ENCODE results near the gene ABCA4.

Gene ABCA4

DNA sequence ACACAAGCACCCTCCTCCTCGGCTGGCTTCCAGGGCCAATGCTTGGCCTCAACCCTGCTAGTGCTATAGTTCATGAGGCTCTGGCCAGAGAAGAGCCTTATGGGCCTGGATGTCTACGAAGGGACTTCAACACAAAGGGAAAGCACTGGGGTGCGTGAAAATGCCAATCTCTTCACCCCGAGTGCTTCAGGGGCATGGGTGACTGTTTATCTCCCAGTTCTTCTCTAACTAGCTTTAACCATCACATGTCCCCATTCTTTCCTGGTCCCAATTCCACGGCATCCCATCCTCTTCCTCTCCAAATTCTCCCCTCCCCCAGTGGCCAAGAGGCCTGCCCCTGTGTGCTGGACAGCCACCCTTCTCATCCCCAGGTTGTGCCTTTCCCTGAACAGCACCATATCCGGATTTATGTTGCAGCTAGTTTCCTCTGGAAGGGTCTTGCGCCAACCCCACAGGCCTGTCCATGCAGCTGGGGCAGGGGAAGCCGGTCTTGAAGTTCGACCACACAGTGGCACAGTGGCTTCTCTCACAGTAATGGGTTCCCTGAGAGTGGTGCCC is 16.7 kb downstream of the ABCA4 start:
- DNase-seq: no peak

DNA sequence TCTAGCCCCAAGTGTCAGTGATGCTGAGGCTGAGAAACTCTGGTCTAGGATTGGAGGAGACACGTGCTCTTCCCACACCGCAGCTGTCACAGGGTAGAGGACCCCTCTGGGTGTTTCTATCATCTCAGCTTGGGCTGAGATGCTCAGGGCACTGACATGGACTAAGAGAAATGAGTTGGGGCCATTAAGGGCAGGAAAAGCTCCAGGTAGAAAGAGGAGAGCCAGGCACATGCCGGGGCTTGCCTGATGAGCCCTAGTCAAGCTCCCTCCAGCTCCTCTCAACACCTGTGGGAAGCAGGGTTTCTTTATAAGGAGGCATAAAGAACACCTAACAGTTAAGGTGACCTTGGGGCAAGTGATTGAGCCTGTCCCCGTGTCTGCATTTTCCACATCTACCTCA is 17.3 kb downstream of the ABCA4 start:
- DNase-seq: no peak

DNA sequence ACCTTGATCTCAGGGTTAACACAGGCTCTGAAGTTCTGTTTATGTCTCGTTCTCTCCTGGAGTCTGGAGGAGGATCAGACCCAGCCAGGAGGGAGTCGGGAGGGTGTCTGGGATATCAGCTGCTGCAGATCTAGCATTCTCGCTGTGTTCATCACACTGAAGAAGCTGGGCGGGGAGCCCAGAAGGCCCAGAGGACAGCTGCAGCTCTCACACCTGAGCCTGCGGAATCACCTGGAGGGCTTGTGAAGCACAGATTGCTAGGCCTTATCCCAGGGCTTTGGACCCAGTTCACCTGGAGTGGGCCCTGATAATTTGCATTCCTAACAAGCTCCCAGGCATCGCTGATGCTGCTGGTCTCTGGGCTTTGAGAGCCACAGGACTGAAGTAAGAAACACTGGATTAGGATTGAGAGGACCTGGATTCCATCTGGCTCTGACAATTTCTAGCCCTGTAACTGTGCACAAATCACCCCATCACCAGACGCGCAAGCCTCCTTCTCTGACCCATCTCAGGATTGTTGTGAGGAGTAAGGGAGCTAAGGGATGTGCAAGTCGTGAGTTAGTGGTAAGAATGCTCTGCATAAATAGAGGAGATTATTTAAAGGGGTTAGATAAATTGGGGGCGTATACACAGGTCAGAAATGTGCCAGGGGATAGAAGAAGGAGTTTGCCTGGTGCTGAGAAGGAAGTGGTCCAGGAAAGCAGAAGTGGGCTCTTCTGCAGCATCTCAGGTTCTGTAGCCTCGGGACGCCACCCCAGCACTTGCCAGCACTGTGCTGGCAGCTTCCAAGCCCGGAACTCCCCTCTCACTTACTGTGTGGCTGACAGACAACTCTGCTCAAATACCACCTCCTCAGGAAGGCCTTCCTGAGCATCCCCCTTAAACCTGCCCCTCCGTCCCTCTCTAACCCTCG is 19.1 kb downstream of the ABCA4 start:
- no peak for DNase-seq

DNA sequence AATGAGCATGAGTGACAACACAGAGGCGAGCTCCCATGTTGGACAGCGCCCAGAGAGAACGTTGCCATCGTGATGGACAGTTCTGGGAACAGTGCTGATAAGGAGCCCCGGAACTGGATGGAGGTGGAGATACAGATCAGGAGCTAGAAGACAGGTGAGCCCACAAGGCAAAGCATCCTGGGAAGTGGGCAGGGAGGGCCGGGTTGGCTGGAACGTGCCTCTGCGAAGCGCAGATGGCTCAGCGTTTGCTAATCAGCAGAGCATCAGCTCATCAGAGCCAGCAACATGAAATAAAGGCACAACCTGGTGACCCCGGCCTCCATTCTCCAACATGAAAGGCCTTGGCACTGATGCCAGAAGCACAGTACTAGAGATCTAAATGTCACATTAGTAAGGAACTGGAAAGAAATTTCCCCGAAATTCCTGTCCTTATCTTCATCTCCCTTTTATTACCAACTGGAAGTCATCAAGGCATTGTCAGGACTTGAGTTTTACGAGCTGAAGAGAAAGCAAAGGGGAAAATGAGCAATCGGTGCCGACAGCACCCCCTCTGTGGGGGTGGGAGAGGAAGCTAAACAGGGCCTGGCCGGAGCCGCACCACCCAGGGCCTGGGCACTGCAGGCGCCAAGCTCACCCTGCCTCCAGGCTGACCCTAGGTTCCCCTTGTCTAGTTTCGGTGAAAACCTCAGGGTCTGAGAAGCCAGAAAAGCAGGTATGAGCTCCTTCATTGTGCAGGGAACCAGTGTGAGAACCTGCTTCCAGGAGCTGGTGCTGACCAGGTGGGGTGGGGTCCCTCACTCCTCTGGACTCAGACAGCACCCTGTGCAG is 19.9 kb downstream of the ABCA4 start:
- no peak for DNase-seq

DNA sequence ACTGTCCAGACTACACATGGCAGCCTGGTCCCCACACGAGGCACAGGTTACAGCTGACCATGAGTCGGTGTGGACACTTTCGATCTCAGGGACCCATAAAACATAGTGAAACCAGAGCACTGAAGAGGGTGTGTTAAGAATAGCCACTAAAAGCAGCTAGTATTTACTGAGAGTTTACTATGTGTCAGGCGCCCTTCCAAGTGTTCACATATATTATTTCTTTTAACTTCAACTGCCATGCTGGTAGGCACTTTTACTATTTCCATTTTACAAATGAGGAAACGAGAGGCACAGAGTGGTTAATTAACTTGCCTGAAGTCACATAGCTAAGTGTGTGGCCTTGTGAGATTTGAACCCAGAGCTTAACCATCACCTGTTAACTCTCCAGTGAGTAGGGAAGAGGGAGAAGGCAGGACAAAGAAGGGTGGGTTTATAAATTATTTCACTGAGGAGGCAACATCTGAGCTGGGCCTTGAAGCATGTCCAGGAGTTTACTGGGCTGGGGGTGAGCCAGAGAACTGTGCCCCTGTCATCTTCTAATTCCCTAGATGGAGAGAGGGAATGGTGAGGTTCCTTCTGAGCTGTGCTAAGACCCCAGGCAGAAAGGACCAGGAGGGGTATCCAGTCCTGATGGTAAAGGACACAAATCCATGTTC is 20.7 kb downstream of the ABCA4 start:
- no peak for DNase-seq

DNA sequence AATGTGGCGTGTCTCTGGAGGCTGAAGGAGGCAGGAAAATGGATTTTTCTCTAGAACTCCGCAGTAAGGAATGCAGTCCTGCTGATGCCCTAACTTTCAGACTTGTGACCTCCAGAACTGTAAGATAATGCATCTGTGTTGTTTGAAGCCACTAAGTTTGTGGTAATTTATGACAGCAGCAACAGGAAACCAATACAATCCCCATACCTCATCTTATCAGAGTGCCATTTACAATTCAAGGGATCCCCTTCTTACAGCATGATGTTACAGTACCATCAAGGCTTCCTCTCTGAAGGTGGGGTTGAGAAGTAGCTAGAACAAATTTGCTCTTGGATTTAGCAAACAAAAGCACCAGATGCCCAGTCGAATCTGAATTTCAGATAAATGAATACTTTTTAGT is 21.6 kb downstream of the ABCA4 start:
- DNase-seq: no peak

DNA sequence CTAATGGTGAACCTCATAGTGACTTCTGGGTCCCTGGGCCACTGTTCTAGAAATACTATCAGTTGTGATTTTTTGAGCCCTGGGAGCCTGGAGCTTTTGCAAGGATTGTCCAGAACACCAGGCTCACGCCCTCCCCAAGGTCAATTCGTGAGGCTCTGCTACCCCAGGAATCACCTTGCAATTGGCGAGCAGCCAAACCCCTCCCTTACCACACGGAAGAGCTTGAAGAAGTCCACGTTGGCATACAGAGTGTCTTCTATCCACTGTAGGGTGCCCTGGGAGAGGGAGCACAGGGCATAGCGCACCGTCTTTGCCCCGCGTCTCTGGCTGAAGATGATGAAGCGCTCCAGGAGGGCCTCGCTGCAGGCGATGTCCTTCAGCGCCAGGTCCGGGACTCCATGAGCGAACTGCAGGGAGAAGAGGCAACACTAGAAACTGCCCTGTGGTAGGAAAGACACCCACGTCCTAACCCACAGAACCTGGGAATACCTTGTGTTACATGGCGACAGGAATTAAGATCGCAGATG is 22.3 kb downstream of the ABCA4 start:
- DNase-seq: no peak

DNA sequence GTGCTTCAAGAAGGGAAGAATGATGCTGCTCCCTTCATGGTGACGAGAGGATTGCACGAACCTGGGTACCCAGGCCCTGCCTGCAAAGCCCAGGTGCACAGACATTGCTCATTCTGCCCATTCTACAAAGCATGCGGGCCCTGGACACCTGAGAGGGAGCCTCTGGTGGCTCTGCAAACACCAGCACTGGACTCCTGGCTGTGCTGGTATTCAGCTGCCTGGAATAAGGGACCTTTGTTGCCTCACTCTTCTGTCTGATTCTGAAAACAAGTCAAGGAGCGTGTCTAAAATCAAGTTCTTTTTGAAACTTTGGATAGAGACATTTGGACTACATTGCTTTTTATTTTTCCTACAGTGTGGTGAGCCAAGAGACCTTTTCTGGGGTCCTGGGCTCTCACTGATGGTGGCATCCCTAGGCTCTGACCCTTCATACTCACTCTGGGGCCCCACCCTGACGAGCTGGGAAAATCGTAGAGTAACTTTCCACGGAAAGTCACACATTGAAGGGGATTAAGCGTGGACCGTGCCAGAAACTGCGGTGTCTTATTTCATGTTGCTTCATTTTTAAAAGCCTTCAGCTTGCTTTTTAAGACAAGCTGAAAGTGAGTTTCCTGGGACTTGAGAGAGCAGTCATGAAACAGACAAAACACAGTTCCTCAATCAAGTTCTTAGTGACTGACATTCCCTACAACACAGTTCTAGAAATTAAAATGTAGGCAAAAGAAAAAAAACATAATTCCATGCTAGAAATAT is 24.0 kb downstream of the ABCA4 start:
- no peak for DNase-seq

DNA sequence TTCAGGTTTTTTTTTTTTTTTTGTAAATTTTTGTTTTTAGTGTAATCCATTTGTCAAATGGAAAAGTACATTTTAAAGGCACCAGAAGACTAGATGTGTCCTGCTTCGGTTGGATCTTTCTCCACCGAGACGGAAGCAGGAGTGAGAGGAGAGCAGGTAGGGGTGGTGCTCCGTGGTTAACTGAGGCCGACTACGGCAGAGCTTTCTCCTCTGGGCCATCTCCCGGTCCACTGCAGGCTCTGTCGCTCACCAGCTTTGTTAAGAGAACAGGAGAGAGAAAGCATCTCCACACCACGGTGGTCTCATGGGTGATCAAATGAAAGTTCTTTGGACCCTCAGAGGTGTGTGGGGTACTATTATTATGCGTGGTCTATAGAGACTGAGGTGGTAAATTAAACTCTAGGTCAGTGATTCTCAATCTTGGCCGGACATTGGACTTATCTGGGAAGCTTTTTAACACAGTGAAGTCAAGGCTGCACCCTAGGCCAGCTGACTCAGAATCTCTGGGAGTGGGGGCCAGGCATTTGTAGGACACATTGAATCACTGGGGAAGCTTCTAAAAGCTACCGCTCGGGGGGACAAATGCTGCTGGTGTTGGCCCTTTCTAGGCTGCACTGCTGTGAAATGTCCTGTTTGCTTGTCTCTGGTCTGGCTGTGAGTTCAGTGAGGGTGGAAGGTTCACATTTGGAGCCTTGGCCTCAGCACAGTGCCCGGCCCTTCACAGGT is 25.0 kb downstream of the ABCA4 start:
- no peak for DNase-seq

DNA sequence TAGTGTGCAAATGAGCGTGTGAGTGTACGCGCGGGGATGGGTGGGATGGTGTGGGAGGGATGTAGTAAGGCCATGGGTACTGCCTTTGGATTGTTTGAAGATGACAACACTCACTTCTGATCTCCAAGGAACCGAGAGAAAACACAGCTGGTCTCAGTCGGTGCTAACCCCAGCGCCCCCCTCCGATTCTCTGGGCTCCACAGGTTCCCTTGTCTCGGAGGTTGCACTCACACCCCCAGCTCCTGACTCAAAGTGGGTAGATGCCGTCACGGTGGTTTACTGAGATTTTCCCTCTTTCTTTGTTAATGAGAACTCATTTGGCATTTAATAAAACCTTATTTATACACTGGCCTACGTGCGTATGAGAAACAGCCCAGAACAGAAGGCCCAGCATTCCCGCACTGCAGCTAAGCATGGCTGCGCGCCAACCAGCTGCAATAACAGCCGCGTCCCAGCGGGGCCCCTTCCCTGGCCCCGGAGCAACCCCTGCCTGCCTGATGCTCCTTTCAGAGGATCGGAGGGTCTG is 25.8 kb downstream of the ABCA4 start:
- no peak for DNase-seq

DNA sequence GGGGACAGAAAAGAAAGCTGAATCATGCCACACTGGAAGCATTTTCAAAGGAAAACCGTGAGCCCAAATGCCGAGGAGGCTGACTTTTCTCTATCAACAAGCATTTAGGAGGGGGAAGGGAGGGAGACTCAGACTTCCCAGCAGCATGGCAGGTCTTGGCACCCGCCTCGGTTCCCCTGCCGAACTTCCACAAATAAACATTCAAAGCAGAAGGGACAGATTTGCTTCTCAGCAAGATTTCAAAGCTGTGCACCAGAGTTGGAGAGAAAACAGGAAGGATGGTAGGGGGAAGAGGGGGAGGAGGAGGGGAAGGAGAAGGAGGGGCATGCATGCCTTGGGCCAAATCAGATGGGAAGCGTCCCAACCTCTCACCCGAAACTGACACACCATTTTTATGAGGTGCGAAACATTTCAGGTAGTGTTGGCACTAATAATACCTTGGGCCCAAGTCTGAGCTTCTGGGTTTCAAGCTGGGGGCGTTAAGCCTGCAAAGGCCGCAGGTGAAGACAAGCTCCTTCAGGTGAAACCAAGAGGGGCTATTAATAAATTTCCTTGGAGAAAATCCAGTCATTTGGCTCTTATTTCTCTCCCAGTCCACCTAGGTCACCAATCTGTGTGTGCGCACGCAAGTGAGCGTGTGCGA is 26.4 kb downstream of the ABCA4 start:
- DNase-seq: no peak

DNA sequence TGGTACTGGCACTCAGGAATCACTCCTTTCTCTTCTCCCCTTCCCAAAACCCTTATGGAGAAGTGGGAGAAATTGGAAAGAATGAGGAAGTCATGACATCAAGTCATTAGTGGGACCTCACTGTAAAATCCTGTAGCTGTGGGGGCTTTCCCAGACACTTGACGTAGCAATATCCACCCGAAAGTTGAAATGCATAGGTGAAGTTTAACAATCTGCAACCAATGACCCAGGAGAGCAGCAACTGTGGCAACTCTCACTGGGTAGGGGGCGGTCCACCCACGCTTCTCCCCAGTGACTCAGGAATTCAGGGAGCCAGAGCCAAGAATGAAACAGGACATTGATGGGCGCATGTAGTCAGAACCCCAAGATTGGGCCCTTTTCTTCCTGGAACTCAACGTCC is 27.0 kb downstream of the ABCA4 start:
- DNase-seq: no peak

DNA sequence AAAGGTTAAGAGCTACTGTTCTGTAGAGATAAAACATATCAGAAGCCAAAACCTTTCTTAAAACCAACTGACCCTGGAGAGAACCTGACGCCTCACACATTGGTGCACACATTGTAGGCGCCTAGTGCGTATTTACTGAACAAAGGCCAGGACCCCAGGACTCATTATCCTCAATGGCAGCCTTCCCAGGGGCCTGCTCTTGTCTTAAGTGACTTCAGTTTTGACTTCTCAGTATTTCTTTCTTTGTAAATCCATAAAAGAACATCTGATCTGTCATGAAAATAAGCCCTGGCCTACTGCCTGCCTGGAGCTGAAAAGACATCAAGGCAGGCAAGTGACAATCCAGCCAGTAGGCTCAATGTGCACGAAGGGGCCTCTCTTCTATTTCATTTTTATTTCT is 27.6 kb downstream of the ABCA4 start:
- no peak for DNase-seq

DNA sequence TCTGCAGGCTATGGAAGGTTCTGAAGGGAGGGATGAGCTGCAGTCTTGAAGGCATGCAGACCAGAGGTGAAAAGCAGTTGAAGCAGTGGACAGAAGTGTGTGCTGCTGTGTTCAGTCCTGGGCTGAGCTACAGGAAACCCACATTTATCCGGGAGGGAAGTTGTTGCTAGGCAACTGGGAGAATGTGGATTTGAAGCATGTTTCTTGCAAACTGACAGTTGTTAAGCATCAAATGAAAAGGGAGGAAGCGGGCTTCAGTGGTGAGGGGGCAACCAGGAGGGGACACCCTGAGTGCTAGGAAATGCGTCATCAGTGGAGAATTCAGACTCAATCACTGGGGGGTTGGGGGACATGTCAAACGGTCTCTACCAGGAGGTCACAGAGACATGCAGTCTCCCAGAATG is 28.7 kb downstream of the ABCA4 start:
- DNase-seq: no peak

DNA sequence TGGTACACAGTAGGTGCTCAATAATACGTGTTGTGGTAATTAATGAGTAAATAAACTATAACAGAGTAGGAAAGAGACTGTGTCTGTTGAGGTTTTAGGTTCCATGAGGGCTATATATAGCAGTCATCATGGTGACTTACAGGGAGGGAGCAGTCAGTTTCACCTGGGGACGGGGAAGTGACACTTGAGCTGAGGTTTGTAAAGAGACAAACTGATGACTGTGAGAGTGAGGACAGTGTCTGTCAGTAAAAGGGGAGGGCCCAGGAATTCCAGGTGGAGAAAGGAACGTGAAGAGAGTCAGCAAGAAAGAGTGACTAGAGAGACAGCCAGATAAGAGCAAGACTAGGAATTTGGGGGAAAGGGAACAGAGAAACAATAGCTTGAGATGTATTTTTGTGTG is 30.2 kb downstream of the ABCA4 start:
- no peak for DNase-seq

DNA sequence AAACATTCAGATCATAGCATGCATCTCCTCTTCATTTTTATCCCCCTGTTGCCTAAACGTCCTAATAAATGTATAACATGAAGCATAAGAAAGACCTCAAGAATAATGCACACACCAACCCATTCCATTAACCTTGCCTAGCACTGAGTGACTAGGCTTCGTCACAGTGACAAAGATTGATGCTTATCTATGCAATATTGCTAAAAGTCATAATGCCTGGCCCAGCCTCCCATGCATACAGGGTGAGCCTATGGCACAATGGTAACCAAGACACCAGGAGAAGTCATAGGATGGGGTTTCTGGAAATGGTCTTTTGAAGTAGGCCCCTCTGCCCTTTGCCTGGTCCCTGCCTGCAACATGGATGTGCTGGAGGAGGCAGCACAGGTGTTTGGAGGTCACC is 33.8 kb downstream of the ABCA4 start:
- no peak for DNase-seq

DNA sequence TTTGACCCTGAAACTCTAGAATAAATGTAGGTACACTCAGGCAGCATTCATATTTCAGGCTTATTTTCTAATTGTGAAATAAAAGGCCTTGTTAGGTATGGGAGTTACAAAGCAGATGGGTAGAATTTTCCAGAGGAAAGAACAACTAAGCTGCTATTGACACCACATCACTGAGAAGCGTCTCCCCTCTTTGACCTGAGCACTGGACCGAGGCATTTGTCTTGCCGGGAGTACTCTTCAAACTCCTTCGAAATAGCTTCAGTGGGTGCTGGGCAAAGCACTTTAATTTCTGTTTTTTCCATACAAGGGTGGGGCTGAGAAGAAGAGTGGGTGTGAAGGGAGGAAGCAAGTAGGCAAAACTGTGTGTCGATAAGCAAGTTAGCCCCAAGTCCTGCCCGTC is 36.4 kb downstream of the ABCA4 start:
- no peak for DNase-seq

DNA sequence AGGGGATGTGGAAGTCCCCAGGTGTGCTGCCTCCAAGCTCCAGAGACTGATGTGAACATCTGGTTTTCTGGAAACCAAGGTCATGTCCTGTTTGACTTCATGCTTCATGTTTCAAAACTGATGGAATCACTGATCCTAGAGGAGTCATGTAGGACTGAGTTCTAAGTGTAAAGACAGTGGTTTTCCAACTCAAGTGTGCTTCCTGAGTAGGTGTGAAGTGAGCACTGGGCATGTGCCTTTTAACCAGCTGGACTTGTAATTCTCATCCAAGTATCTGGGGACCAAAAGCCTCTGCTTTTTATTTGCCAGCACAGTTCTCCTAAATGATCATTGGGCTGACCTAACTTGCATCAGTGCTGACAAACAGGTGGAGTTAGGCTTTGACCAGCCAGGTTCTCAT is 36.9 kb downstream of the ABCA4 start:
- no peak for DNase-seq

DNA sequence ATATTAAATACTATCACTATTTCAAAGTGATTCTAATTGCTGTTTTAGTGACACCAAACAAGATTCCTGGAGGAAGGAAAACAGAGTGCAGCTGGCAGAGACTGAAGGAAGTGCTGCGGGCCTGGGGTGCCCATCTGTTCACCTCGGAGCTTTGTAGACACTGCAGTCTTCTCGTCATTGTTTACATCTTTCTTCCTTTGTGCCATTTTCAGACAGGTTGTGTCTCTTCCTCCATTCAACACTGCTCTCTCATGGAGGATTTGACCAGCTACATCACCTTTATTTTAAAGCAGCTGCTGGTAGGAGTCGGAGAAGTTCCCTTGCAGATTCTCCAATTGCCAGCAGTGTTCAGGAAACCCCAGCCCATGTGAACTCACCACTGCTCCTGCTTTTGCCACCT is 37.3 kb downstream of the ABCA4 start:
- DNase-seq: no peak

DNA sequence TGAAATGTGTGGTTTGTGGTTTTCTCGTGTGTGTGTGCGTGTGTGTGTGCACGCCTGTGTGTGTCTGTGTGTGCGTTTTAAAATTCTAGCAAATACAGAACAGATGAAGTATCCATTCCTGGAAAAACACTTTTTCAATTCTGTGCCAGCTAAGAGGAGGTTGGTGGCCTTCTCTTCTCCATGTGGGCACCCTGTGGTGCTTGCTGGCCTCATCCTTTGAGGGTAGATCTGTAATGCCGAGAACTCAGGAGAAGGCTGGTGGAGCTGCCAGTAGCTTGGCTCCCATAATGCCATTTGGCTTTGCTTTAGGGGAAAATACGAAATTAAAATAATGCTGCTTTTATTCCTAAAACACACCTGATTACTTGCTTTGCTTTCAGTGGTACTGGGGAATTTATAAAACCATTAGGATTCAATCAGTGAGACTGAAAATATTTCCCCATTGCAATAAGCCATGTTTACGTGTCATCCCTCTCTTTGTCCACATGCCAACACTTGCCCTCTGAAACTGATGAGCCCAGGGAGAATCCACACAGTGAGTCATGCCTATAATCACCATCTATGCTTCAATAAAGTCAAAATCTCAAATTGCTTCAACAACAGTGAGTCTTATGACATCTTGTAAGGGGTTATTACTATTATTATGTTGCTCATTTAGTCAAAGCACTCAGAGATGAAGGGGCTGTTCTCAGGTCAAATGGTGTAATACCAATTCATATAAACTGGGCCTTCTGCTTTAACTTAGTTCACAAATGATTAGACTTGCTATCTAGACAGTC is 39.2 kb downstream of the ABCA4 start:
- DNase-seq: no peak

Measured in T-helper 9 cell (primary cell).